ENCODE measurements around the gene CARS2.
"Not testable (repeated sequence)": the region's sequence is repeated elsewhere in the genome, so short reads cannot be mapped to it uniquely, and the experiment has no call there.

CARS2 gene

GRCh38 chr13:110638257-110638656 is 67.7 kb downstream of the CARS2 start:
- no peak for DNase-seq (ENCODE audit: low spot score)

- DNase-seq (ENCODE audit: low spot score), result no peak
Measured at GRCh38 chr13:110637747-110638146, 68.2 kb downstream of the CARS2 start.

- DNase-seq (ENCODE audit: low spot score), result no peak
Measured at GRCh38 chr13:110637275-110637674, 68.6 kb downstream of the CARS2 start.

- no peak for DNase-seq (ENCODE audit: low spot score)
Measured at GRCh38 chr13:110636701-110637201, 69.2 kb downstream of the CARS2 start.

- DNase-seq (ENCODE audit: low spot score), result no peak
Measured at GRCh38 chr13:110636053-110636475, 69.9 kb downstream of the CARS2 start.

GRCh38 chr13:110635405-110636002 is 70.4 kb downstream of the CARS2 start:
- no peak for DNase-seq (ENCODE audit: low spot score)

- DNase-seq (ENCODE audit: low spot score), result no peak
Measured at GRCh38 chr13:110634558-110634957, 71.4 kb downstream of the CARS2 start.

- no peak for DNase-seq (ENCODE audit: low spot score)
Measured at GRCh38 chr13:110633776-110634175, 72.1 kb downstream of the CARS2 start.

- not testable (repeated sequence) for DNase-seq (ENCODE audit: low spot score)
Measured at GRCh38 chr13:110632255-110632654, 73.7 kb downstream of the CARS2 start.

GRCh38 chr13:110630566-110631119 is 75.3 kb downstream of the CARS2 start:
- no peak for DNase-seq (ENCODE audit: low spot score)

- no peak for DNase-seq (ENCODE audit: low spot score)
Measured at GRCh38 chr13:110629735-110630134, 76.2 kb downstream of the CARS2 start.

- DNase-seq (ENCODE audit: low spot score), result no peak
Measured at GRCh38 chr13:110628952-110629701, 76.8 kb downstream of the CARS2 start.

- no peak for DNase-seq (ENCODE audit: low spot score)
Measured at GRCh38 chr13:110628477-110628793, 77.5 kb downstream of the CARS2 start.

GRCh38 chr13:110627761-110628476 is 78.0 kb downstream of the CARS2 start:
- DNase-seq (ENCODE audit: low spot score), result no peak

- no peak for DNase-seq (ENCODE audit: low spot score)
Measured at GRCh38 chr13:110627351-110627750, 78.6 kb downstream of the CARS2 start.

GRCh38 chr13:110626521-110626920 is 79.4 kb downstream of the CARS2 start:
- DNase-seq (ENCODE audit: low spot score), result no peak

GRCh38 chr13:110625771-110626321 is 80.1 kb downstream of the CARS2 start:
- no peak for DNase-seq (ENCODE audit: low spot score)

GRCh38 chr13:110624766-110625756 is 80.9 kb downstream of the CARS2 start:
- DNase-seq (ENCODE audit: low spot score), result no peak

GRCh38 chr13:110620596-110620995 is 85.3 kb downstream of the CARS2 start:
- DNase-seq (ENCODE audit: low spot score), result no peak

- DNase-seq (ENCODE audit: low spot score), result no peak
Measured at GRCh38 chr13:110618780-110619179, 87.1 kb downstream of the CARS2 start.

GRCh38 chr13:110618167-110618566 is 87.7 kb downstream of the CARS2 start:
- no peak for DNase-seq (ENCODE audit: low spot score)

Data from AG08396 (cell line).